ENCODE measurements around the gene MEX3B.

DNA sequence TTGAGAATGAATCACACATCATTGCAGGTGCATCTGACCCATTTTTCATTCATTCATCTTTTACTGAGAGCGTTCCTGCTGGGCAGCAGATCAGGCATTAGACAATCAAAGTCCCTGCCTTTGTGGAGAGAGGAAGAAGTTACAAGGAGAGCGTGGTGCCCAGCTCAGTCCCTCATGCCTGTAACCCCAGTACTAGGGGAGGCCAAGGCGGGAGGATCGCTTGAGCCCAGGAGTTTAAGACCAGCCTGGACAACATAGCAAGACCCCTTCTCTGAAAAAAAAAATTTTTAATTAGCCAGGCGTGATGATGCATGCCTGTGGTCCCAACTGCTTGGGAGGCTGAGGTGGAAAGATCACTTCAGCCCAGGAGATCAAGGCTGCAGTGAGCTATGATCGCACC is 35.0 kb upstream of the MEX3B start:
- TF ChIP-seq, protein P1, sequence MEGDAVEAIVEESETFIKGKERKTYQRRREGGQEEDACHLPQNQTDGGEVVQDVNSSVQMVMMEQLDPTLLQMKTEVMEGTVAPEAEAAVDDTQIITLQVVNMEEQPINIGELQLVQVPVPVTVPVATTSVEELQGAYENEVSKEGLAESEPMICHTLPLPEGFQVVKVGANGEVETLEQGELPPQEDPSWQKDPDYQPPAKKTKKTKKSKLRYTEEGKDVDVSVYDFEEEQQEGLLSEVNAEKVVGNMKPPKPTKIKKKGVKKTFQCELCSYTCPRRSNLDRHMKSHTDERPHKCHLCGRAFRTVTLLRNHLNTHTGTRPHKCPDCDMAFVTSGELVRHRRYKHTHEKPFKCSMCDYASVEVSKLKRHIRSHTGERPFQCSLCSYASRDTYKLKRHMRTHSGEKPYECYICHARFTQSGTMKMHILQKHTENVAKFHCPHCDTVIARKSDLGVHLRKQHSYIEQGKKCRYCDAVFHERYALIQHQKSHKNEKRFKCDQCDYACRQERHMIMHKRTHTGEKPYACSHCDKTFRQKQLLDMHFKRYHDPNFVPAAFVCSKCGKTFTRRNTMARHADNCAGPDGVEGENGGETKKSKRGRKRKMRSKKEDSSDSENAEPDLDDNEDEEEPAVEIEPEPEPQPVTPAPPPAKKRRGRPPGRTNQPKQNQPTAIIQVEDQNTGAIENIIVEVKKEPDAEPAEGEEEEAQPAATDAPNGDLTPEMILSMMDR (IDR thresholded peaks at IDR 0.05): no peak
- TF ChIP-seq POLR2A (IDR thresholded peaks at IDR 0.05): no peak
